Neural cell (in vitro differentiated cells): ENCODE measurements around the gene RPTN. TPM values are rescaled to one million over a fixed set of nuclear protein-coding genes. Genes with fewer than 3 reads are reported as not detected.

ENCODE experiments used
- H2AFZ ChIP-seq: fragments of 200-600, 300-800 bp; sonication (generic), shearing (Covaris generic); 2 replicates; pipeline ENCODE4 v1.6.0; 2014; ENCODE audit warnings: low read depth, mild to moderate bottlenecking, antibody characterized with exemption, low read length, moderate library complexity
- H3F3A ChIP-seq: fragments of 200-600 bp; shearing (Covaris generic); 2 replicates; pipeline ENCODE4 v1.6.1; 2016; ENCODE audit warnings: mild to moderate bottlenecking, moderate library complexity, mixed read lengths, antibody characterized with exemption, low read length; ENCODE audit not compliant: insufficient read depth, poor library complexity, severe bottlenecking
- H3K27ac ChIP-seq: fragments of 200-600, 300-800 bp; sonication (generic), shearing (Covaris generic); 2 replicates; pipeline ENCODE4 v1.5.1; 2014; ENCODE audit warnings: mild to moderate bottlenecking, low read length, moderate library complexity
- H3K27me3 ChIP-seq: fragments of 300-800, 200-600 bp; sonication (generic), shearing (Covaris generic); 2 replicates; pipeline ENCODE4 v1.6.0; 2014; ENCODE audit warnings: mild to moderate bottlenecking, low read depth, low read length, moderate library complexity; ENCODE audit not compliant: insufficient read depth
- H3K36me3 ChIP-seq: fragments of 300-800, 200-600 bp; sonication (generic), shearing (Covaris generic); 2 replicates; pipeline ENCODE4 v1.5.1; 2014; ENCODE audit warnings: mild to moderate bottlenecking, antibody characterized with exemption, low read length, moderate library complexity; ENCODE audit not compliant: insufficient read depth
- H3K4me2 ChIP-seq: fragments of 300-800, 200-600 bp; sonication (generic), shearing (Covaris generic); 2 replicates; pipeline ENCODE4 v1.6.0; 2014; ENCODE audit warnings: mild to moderate bottlenecking, low read length
- H3K4me3 ChIP-seq: fragments of 300-800, 200-600 bp; sonication (generic), shearing (Covaris generic); 2 replicates; pipeline ENCODE4 v1.5.1; 2014; ENCODE audit warnings: mild to moderate bottlenecking, low read length, moderate library complexity
- H3K79me2 ChIP-seq: fragments of 200-600 bp; shearing (Covaris generic); replicated peaks from 2 replicates; pipeline ENCODE4 v1.6.0; 2014; ENCODE audit warnings: mild to moderate bottlenecking, low read length, moderate library complexity; ENCODE audit not compliant: insufficient read depth
- H3K9ac ChIP-seq: fragments of 300-800, 200-600 bp; sonication (generic), shearing (Covaris generic); 2 replicates; pipeline ENCODE4 v1.6.1; 2016; ENCODE audit warnings: mild to moderate bottlenecking, low read length, mixed read lengths
- H3K9me2 ChIP-seq: fragments of 200-600 bp; shearing (Covaris generic); 2 replicates; pipeline ENCODE4 v1.6.1; 2016; ENCODE audit warnings: mild to moderate bottlenecking, low read length, mixed read lengths; ENCODE audit not compliant: insufficient read depth
- H3K9me3 ChIP-seq: fragments of 200-600, 300-800 bp; sonication (generic), shearing (Covaris generic); 2 replicates; pipeline ENCODE4 v1.6.1; 2016; ENCODE audit warnings: mild to moderate bottlenecking, mixed run types, low read length, moderate library complexity, mixed read lengths
- H4K20me1 ChIP-seq: fragments of 200-600 bp; shearing (Covaris generic); 2 replicates; pipeline ENCODE4 v1.6.1; 2016; ENCODE audit warnings: mild to moderate bottlenecking, mixed run types; ENCODE audit not compliant: insufficient read depth
- EP300 ChIP-seq: fragments of 450-650 bp; conservative IDR thresholded peaks from 2 replicates; pipeline ENCODE4 v1.6.1; 2014; ENCODE audit warnings: antibody characterized with exemption, mild to moderate bottlenecking, moderate library complexity; ENCODE audit not compliant: poor library complexity, severe bottlenecking
- EZH2 ChIP-seq: fragments of 200-600, 300-800 bp; shearing (Covaris generic), sonication (generic); IDR thresholded peaks from 2 replicates; pipeline ENCODE4 v1.6.1; 2014; ENCODE audit warnings: antibody characterized with exemption, low read length, borderline replicate concordance, mild to moderate bottlenecking; ENCODE audit not compliant: insufficient read depth, poor library complexity, severe bottlenecking
- MXI1 ChIP-seq: fragments of 450-650 bp; conservative IDR thresholded peaks from 2 replicates; pipeline ENCODE4 v1.6.1; 2014; ENCODE audit warnings: antibody characterized with exemption, mild to moderate bottlenecking; ENCODE audit not compliant: poor library complexity, severe bottlenecking
- POLR2AphosphoS5 ChIP-seq: IDR thresholded peaks from 2 replicates; pipeline ENCODE4 v1.6.1; 2012
- RAD21 ChIP-seq: fragments of 450-650 bp; conservative IDR thresholded peaks from 2 replicates; pipeline ENCODE4 v1.6.1; 2014; ENCODE audit warnings: antibody characterized with exemption, mild to moderate bottlenecking, moderate library complexity
- SMC3 ChIP-seq: fragments of 450-650 bp; conservative IDR thresholded peaks from 2 replicates; pipeline ENCODE4 v1.6.1; 2014; ENCODE audit warnings: antibody characterized with exemption, mild to moderate bottlenecking, moderate library complexity; ENCODE audit not compliant: poor library complexity
- TAF1 ChIP-seq: IDR thresholded peaks from 2 replicates; pipeline ENCODE4 v1.6.1; 2012; ENCODE audit warnings: low read depth
- polyA plus RNA-seq: library from polyadenylated mRNA; depleted of rRNA; stranded (reverse); fragments of >200 nt; gene quantifications from 2 replicates; pipeline ENCODE4 v1.2.3, GENCODE V29; 2014
- TF ChIP-seq, protein P1 (sequence below): IDR thresholded peaks from 2 replicates; pipeline ENCODE4 v1.6.1; 2012; ENCODE audit warnings: borderline replicate concordance
- TF ChIP-seq, protein P2 (sequence below): fragments of 450-650 bp; IDR thresholded peaks from 2 replicates; pipeline ENCODE4 v1.5.1; 2014; ENCODE audit warnings: antibody characterized with exemption, mild to moderate bottlenecking, moderate library complexity; ENCODE audit not compliant: poor library complexity, severe bottlenecking

Gene RPTN
- polyA plus RNA-seq, 1 donor from 2014 or later = not detected

DNA sequence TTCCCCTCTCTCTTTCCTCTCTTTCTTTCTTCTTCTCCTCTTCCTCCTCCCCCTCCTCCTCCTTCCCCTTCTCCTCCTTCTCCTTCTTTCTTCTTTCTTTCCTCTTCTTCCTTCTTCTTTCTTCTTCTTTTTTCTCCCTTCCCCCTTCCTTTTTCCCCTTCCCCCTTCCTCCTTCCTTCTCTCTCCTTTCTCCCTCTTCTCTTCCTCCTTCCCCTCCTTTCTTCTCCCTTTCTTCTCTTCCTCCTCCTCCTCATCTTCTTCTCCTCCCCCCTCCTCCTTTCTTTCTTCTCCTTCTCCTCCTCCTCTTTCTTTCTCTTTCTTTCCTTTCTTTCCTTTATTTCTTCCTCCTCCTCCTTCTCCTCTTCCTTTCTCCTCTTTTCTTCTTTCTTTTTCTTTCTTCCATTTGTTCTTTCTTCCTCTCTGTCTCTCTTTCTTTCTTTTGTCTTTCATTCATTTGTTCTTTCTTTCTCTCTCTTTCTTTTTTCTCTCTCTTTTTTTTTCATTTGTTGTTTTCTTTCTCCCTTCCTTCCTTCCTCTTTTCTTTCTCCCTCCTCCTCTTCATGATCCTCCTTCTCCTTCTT, 38.4 kb upstream of the RPTN start:
- Histone ChIP-seq H3K4me2 (no peak overlapping the region), H3K27ac (no peak overlapping the region), H2AFZ (no peak overlapping the region), H3K79me2 (no peaks in the 10 kb centered on the region), H4K20me1 (no peaks in the 10 kb centered on the region), H3K9ac (no peak overlapping the region), H3F3A (no peaks in the 10 kb centered on the region), H3K27me3 (no peaks in the 10 kb centered on the region), H3K9me2 (no peaks in the 10 kb centered on the region), H3K4me3 (no peak overlapping the region), H3K36me3 (no peaks in the 10 kb centered on the region), H3K9me3 (no peaks in the 10 kb centered on the region)
- no peak for TF ChIP-seq MXI1
- no peak for TF ChIP-seq EZH2
- TF ChIP-seq SMC3 = no peak
- no peak for TF ChIP-seq RAD21
- no peak for TF ChIP-seq POLR2AphosphoS5
- TF ChIP-seq, protein P1, sequence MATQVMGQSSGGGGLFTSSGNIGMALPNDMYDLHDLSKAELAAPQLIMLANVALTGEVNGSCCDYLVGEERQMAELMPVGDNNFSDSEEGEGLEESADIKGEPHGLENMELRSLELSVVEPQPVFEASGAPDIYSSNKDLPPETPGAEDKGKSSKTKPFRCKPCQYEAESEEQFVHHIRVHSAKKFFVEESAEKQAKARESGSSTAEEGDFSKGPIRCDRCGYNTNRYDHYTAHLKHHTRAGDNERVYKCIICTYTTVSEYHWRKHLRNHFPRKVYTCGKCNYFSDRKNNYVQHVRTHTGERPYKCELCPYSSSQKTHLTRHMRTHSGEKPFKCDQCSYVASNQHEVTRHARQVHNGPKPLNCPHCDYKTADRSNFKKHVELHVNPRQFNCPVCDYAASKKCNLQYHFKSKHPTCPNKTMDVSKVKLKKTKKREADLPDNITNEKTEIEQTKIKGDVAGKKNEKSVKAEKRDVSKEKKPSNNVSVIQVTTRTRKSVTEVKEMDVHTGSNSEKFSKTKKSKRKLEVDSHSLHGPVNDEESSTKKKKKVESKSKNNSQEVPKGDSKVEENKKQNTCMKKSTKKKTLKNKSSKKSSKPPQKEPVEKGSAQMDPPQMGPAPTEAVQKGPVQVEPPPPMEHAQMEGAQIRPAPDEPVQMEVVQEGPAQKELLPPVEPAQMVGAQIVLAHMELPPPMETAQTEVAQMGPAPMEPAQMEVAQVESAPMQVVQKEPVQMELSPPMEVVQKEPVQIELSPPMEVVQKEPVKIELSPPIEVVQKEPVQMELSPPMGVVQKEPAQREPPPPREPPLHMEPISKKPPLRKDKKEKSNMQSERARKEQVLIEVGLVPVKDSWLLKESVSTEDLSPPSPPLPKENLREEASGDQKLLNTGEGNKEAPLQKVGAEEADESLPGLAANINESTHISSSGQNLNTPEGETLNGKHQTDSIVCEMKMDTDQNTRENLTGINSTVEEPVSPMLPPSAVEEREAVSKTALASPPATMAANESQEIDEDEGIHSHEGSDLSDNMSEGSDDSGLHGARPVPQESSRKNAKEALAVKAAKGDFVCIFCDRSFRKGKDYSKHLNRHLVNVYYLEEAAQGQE = no peak
- no peak for TF ChIP-seq EP300

DNA sequence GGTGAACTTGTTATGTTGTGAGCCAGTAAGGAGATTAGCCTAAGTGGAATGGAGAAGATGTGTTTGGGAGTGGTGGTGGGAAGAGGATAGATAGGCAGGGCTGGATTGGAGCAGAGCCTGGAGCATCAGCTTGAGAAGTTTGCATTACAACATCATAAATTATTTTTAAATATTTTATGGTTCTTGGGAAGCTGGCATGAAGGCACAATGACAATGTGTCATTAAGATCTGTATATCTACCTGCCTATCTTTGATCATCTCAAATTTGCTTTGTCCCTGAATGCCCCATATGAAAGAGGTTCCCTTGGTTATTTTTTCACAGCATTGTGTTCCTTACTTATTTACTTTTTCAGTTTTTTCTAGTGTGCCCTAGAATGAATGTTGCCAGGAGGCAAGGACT, 32.7 kb upstream of the RPTN start:
- no peak overlapping the region for H3K9ac ChIP-seq
- H3F3A ChIP-seq = no peaks in the 10 kb centered on the region
- H3K9me3 ChIP-seq = no peaks in the 10 kb centered on the region
- no peaks in the 10 kb centered on the region for H3K9me2 ChIP-seq
- no peak overlapping the region for H2AFZ ChIP-seq
- no peaks in the 10 kb centered on the region for H3K27me3 ChIP-seq
- H3K36me3 ChIP-seq = no peaks in the 10 kb centered on the region
- no peaks in the 10 kb centered on the region for H3K79me2 ChIP-seq
- H4K20me1 ChIP-seq = no peaks in the 10 kb centered on the region
- TF ChIP-seq POLR2AphosphoS5 (no peak), TAF1 (no peak), EP300 (no peak), EZH2 (no peak), RAD21 (no peak), MXI1 (no peak), SMC3 (no peak)
- TF ChIP-seq, protein P1 = no peak
- TF ChIP-seq, protein P2, sequence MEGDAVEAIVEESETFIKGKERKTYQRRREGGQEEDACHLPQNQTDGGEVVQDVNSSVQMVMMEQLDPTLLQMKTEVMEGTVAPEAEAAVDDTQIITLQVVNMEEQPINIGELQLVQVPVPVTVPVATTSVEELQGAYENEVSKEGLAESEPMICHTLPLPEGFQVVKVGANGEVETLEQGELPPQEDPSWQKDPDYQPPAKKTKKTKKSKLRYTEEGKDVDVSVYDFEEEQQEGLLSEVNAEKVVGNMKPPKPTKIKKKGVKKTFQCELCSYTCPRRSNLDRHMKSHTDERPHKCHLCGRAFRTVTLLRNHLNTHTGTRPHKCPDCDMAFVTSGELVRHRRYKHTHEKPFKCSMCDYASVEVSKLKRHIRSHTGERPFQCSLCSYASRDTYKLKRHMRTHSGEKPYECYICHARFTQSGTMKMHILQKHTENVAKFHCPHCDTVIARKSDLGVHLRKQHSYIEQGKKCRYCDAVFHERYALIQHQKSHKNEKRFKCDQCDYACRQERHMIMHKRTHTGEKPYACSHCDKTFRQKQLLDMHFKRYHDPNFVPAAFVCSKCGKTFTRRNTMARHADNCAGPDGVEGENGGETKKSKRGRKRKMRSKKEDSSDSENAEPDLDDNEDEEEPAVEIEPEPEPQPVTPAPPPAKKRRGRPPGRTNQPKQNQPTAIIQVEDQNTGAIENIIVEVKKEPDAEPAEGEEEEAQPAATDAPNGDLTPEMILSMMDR = no peak
- H3K4me2 ChIP-seq = no peak overlapping the region
- no peak overlapping the region for H3K27ac ChIP-seq
- H3K4me3 ChIP-seq = no peak overlapping the region
